Gastroesophageal sphincter (tissue), 4 donors: ENCODE results near the gene NRXN3. TPM values are rescaled to one million over a fixed set of nuclear protein-coding genes. Genes with fewer than 3 reads are reported as not detected.

Source experiments
- ATAC-seq: fragments of 150-250 bp; one replicate; pipeline ENCODE4 v1.9.1; 2016; ENCODE audit warnings: mild to moderate bottlenecking, moderate library complexity
- H3K27ac ChIP-seq, 4 donors: fragments of 200-600 bp; sonication (generic) in 3 of 4; 1 replicate in 3 of 4; 2 replicates in 1 of 4; pipeline ENCODE4 v1.5.1; 2016 to 2019
- H3K27me3 ChIP-seq: fragments of 200-600 bp; sonication (generic); one replicate; pipeline ENCODE4 v1.5.1; 2019
- H3K36me3 ChIP-seq, 2 donors: fragments of 200-600 bp; sonication (generic); one replicate each; pipeline ENCODE4 v1.5.1; 2019; ENCODE audit warnings: control low read depth in 1 of 2
- H3K4me1 ChIP-seq, 3 donors: fragments of 200-600 bp; sonication (generic); 1 replicate in 2 of 3; 2 replicates in 1 of 3; pipeline ENCODE4 v1.5.1; 2016 to 2019; ENCODE audit warnings: control low read depth in 2 of 3
- H3K4me3 ChIP-seq, 2 donors: fragments of 200-600 bp; sonication (generic); one replicate each; pipeline ENCODE4 v1.5.1; 2019; ENCODE audit warnings: mild to moderate bottlenecking in 1 of 2, moderate library complexity in 1 of 2
- H3K9me3 ChIP-seq, 3 donors: fragments of 200-600 bp; sonication (generic); one replicate each; pipeline ENCODE4 v1.5.1; 2017 to 2019; ENCODE audit warnings: control low read depth in 2 of 3
- CTCF ChIP-seq, 4 experiments: fragments of 200-600 bp in 2 of 4; fragments of 450-650 bp in 2 of 4; sonication (generic) in 1 of 4; IDR thresholded peaks; one replicate each; pipeline ENCODE4 v1.5.1; 2017 to 2019; ENCODE audit warnings: antibody characterized with exemption in 4 of 4, mild to moderate bottlenecking in 2 of 4, moderate library complexity in 2 of 4
- EP300 ChIP-seq: sonication (generic); formaldehyde crosslinking; IDR thresholded peaks from one replicate; pipeline ENCODE4 v1.6.1; 2017; ENCODE audit warnings: antibody characterized with exemption, mild to moderate bottlenecking
- POLR2A ChIP-seq, 2 donors: fragments of 450-650 bp; IDR thresholded peaks; one replicate each; pipeline ENCODE4 v1.6.1; 2017; ENCODE audit warnings: antibody characterized with exemption in 2 of 2, mild to moderate bottlenecking in 2 of 2, moderate library complexity in 1 of 2
- POLR2AphosphoS5 ChIP-seq: sonication (generic); formaldehyde crosslinking; IDR thresholded peaks from one replicate; pipeline ENCODE4 v1.6.1; 2017; ENCODE audit warnings: antibody characterized with exemption
- WGBS, 2 donors: methylation state at CpG; one replicate each; pipeline ENCODE4 v1.1.5; 2018; ENCODE audit warnings: low coverage in 1 of 2; 5-methylcytosine and 5-hydroxymethylcytosine counted together
- total RNA-seq, 4 donors: library from RNA; depleted of rRNA; stranded (reverse); fragments of >200 nt; gene quantifications; one replicate each; pipeline ENCODE4 v1.1.0, GENCODE V29; 2016

NRXN3 gene
- total RNA-seq, 4 donors from 2014 or later, result 74.2 to 192 (median 98.2) TPM

- H3K4me3 ChIP-seq, result no peak overlapping the region
- no peaks in the 10 kb centered on the region for H3K4me1 ChIP-seq
- H3K9me3 ChIP-seq, result no peaks in the 10 kb centered on the region
- WGBS, 2 donors, result 75% methylated on average over 2 of the region's 3 CpGs; no CpG with 5 or more reads in 1 of the 2 donors
- H3K27ac ChIP-seq, result no peak overlapping the region
- H3K27me3 ChIP-seq, result no peaks in the 10 kb centered on the region
- H3K36me3 ChIP-seq, result no peaks in the 10 kb centered on the region
- TF ChIP-seq CTCF (IDR thresholded peaks at IDR 0.05), result no peak
- no peak for TF ChIP-seq EP300
- no peak for TF ChIP-seq POLR2AphosphoS5
- no peak for TF ChIP-seq POLR2A (IDR thresholded peaks at IDR 0.05)
- ATAC-seq, result no peak
Measured at GRCh38 chr14:78588906-78589305, 418.7 kb downstream of the NRXN3 start.

- ATAC-seq, result no peak
- Histone ChIP-seq H3K27ac (no peak overlapping the region), H3K4me3 (no peak overlapping the region), H3K27me3 (peaks cover 6% of the 10 kb centered on the region), H3K36me3 (no peaks in the 10 kb centered on the region), H3K4me1 (no peaks in the 10 kb centered on the region), H3K9me3 (no peaks in the 10 kb centered on the region)
- TF ChIP-seq EP300 (no peak), CTCF (IDR thresholded peaks at IDR 0.05) (no peak), POLR2A (IDR thresholded peaks at IDR 0.05) (no peak), POLR2AphosphoS5 (no peak)
- 77 to 86% methylated on average over 10 to 13 of the region's 13 CpGs for WGBS, 2 donors
Measured at GRCh38 chr14:78592616-78593219, 422.5 kb downstream of the NRXN3 start.

GRCh38 chr14:78593949-78594348 lies 423.8 kb downstream of the NRXN3 start:
- WGBS, 2 donors, result 78% methylated on average over 3 of the region's 11 CpGs; no CpG with 5 or more reads in 1 of the 2 donors
- Histone ChIP-seq H3K27ac (no peak overlapping the region), H3K36me3 (no peaks in the 10 kb centered on the region), H3K4me1 (no peaks in the 10 kb centered on the region), H3K27me3 (peaks cover 6% of the 10 kb centered on the region), H3K4me3 (no peak overlapping the region), H3K9me3 (no peaks in the 10 kb centered on the region)
- no peak for ATAC-seq
- TF ChIP-seq EP300 (no peak), CTCF (IDR thresholded peaks at IDR 0.05) (no peak), POLR2AphosphoS5 (no peak), POLR2A (IDR thresholded peaks at IDR 0.05) (no peak)

GRCh38 chr14:78595797-78596196 lies 425.6 kb downstream of the NRXN3 start:
- no peaks in the 10 kb centered on the region for H3K36me3 ChIP-seq
- no peak overlapping the region for H3K27ac ChIP-seq
- ATAC-seq, result no peak
- no peak for TF ChIP-seq POLR2AphosphoS5
- TF ChIP-seq EP300, result no peak
- TF ChIP-seq CTCF (IDR thresholded peaks at IDR 0.05), result no peak
- no peak for TF ChIP-seq POLR2A (IDR thresholded peaks at IDR 0.05)
- H3K4me1 ChIP-seq, result no peaks in the 10 kb centered on the region
- H3K9me3 ChIP-seq, result no peaks in the 10 kb centered on the region
- no peak overlapping the region for H3K4me3 ChIP-seq
- 41 to 60% methylated on average over 5 to 7 of the region's 7 CpGs for WGBS, 2 donors
- peaks cover 6% of the 10 kb centered on the region for H3K27me3 ChIP-seq
